HEK293 (cell line): ENCODE results near the gene GOLGA8N.

ENCODE experiments used
- CTCF ChIA-PET: fragments of 350-600 bp; formaldehyde crosslinking; extraction: SDS; loops from one replicate; lab custom pipeline; 2021; ENCODE audit warnings: antibody characterized with exemption; lab: Yijun Ruan, JAX
- POLR2A ChIA-PET: fragments of 300-600 bp; formaldehyde crosslinking; extraction: SDS; loops from one replicate; lab custom pipeline; 2020; ENCODE audit warnings: antibody characterized with exemption, inconsistent platforms; lab: Yijun Ruan, JAX
- H3K27ac ChIP-seq: fragments of 200-500 bp; sonication (Bioruptor generic); 2 replicates; pipeline ENCODE4 v1.5.1; 2014; ENCODE audit warnings: low read depth, low read length, control low read depth, inconsistent platforms; ENCODE audit errors: extremely low read depth
- H3K36me3 ChIP-seq, 2 experiments: fragments of 200-500 bp in 1 of 2; sonication (Bioruptor generic) in 1 of 2; 1 replicate in 1 of 2; 2 replicates in 1 of 2; pipeline ENCODE4 v1.5.1; 2014 to 2017; ENCODE audit warnings: inconsistent platforms in 2 of 2, low read length in 2 of 2; ENCODE audit not compliant: control insufficient read depth in 2 of 2, insufficient read depth in 1 of 2
- H3K4me1 ChIP-seq: fragments of 200-500 bp; sonication (Bioruptor generic); 2 replicates; pipeline ENCODE4 v1.5.1; 2014; ENCODE audit warnings: mild to moderate bottlenecking, low read length, inconsistent platforms; ENCODE audit not compliant: control insufficient read depth, insufficient read depth
- H3K4me3 ChIP-seq: 2 replicates; pipeline ENCODE4 v1.5.1; 2011; ENCODE audit warnings: low read depth, mild to moderate bottlenecking, control low read depth, low read length, moderate library complexity
- H3K9me3 ChIP-seq: fragments of 200-500 bp; sonication (Bioruptor generic); 2 replicates; pipeline ENCODE4 v1.5.1; 2014; ENCODE audit warnings: low read depth, low read length, inconsistent platforms; ENCODE audit not compliant: control insufficient read depth, insufficient read depth
- CTCF ChIP-seq: fragments of 450-650 bp; formaldehyde crosslinking; IDR thresholded peaks from 2 replicates; pipeline ENCODE4 v1.5.1; 2016; ENCODE audit warnings: missing biosample characterization, missing genetic modification characterization
- KLF8 ChIP-seq: fragments of 450-650 bp; formaldehyde crosslinking; IDR thresholded peaks from 2 replicates; pipeline ENCODE4 v1.5.1; 2016; ENCODE audit warnings: missing biosample characterization, missing genetic modification characterization
- PRDM2 ChIP-seq: fragments of 450-650 bp; formaldehyde crosslinking; IDR thresholded peaks from 2 replicates; pipeline ENCODE4 v1.5.1; 2016; ENCODE audit warnings: missing biosample characterization, missing genetic modification characterization, borderline replicate concordance
- SALL2 ChIP-seq: fragments of 450-650 bp; formaldehyde crosslinking; IDR thresholded peaks from 2 replicates; pipeline ENCODE4 v1.5.0; 2017; ENCODE audit warnings: missing biosample characterization, mild to moderate bottlenecking, missing genetic modification characterization, borderline replicate concordance
- TRIM28 ChIP-seq: IDR thresholded peaks from 2 replicates; pipeline ENCODE4 v1.6.1; 2011; ENCODE audit warnings: low read length, control low read depth, borderline replicate concordance
- ZNF114 ChIP-seq: fragments of 450-650 bp; formaldehyde crosslinking; IDR thresholded peaks from 2 replicates; pipeline ENCODE4 v1.5.0; 2017; ENCODE audit warnings: missing biosample characterization, missing genetic modification characterization
- ZNF24 ChIP-seq: fragments of 450-650 bp; formaldehyde crosslinking; IDR thresholded peaks from 2 replicates; pipeline ENCODE4 v1.5.1; 2016; ENCODE audit warnings: missing biosample characterization, missing genetic modification characterization
- ZNF426 ChIP-seq: fragments of 450-650 bp; formaldehyde crosslinking; IDR thresholded peaks from 2 replicates; pipeline ENCODE4 v1.5.1; 2017; ENCODE audit warnings: missing biosample characterization, missing genetic modification characterization, mild to moderate bottlenecking, inconsistent platforms, moderate library complexity
- ZNF501 ChIP-seq: fragments of 450-650 bp; formaldehyde crosslinking; IDR thresholded peaks from 2 replicates; pipeline ENCODE4 v1.5.1; 2016; ENCODE audit warnings: missing biosample characterization, missing genetic modification characterization
- ZNF518A ChIP-seq: fragments of 450-650 bp; formaldehyde crosslinking; conservative IDR thresholded peaks from 2 replicates; pipeline ENCODE4 v1.5.1; 2016; ENCODE audit warnings: low read depth, missing biosample characterization, missing genetic modification characterization
- ZNF621 ChIP-seq: fragments of 450-650 bp; formaldehyde crosslinking; IDR thresholded peaks from 2 replicates; pipeline ENCODE4 v1.5.1; 2017; ENCODE audit warnings: missing biosample characterization, missing genetic modification characterization
- ZNF654 ChIP-seq: fragments of 450-650 bp; formaldehyde crosslinking; IDR thresholded peaks from 2 replicates; pipeline ENCODE4 v1.5.1; 2016; ENCODE audit warnings: low read depth, missing biosample characterization, missing genetic modification characterization
- ZNF658 ChIP-seq: fragments of 450-650 bp; formaldehyde crosslinking; IDR thresholded peaks from 2 replicates; pipeline ENCODE4; 2016; ENCODE audit warnings: missing biosample characterization, missing genetic modification characterization
- ZNF830 ChIP-seq: fragments of 450-650 bp; IDR thresholded peaks from 2 replicates; pipeline ENCODE4 v1.5.0; 2018; ENCODE audit warnings: missing biosample characterization, missing genetic modification characterization, low read depth, mild to moderate bottlenecking, moderate library complexity
- ZNF843 ChIP-seq: fragments of 450-650 bp; formaldehyde crosslinking; IDR thresholded peaks from 2 replicates; pipeline ENCODE4 v1.5.1; 2016; ENCODE audit warnings: missing biosample characterization, missing genetic modification characterization

Gene GOLGA8N

DNA sequence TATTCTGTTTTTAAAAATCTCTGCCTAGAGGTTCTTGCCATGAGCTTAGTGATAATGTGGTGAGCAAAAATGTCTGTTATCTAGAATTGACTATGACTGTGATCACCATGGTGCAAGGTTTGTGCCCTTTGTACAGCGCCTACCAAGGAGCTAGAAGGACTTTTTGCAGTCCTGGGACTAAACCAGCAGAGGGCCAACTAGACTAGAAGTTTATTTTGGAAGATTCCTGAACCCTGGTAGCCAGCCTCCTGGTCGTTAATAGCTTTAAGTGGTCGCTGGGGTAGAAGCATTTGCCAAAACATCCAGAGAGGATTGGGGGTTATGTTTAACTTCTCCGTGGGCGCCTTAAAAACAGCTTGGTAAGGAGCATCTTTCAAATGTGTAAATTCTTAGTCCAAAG lies 56.1 kb downstream of the GOLGA8N start (continued):
- TF ChIP-seq ZNF501 (tag by site-specific recombination) (no peak), ZNF658 (no peak), TRIM28 (no peak)

GRCh38 chr15:32651229-32651837 lies 58.1 kb downstream of the GOLGA8N start:
- CTCF ChIA-PET: interaction anchor here (1.0 to 1.8 kb wide), 4 partner anchors 11 to 345 kb away, joined by 3 to 13 read pairs (median 6); no protein-coding TSS in a partner anchor
- H3K4me3 ChIP-seq: no peak overlapping the region
- POLR2A ChIA-PET: no interaction called here
- TF ChIP-seq CTCF (tag by site-specific recombination) (peak; percentile 51; the same call in 1 of the 2 replicates), ZNF114 (tag by site-specific recombination) (no peak), ZNF621 (tag by site-specific recombination) (no peak), ZNF843 (tag by site-specific recombination) (no peak), ZNF830 (no peak), ZNF654 (tag by site-specific recombination) (peak; percentile 63), ZNF426 (tag by site-specific recombination) (no peak), ZNF24 (tag by site-specific recombination) (no peak), ZNF518A (tag by site-specific recombination) (no peak), KLF8 (no peak), PRDM2 (tag by site-specific recombination) (no peak), SALL2 (no peak)
- H3K36me3 ChIP-seq: no peaks in the 10 kb centered on the region
- H3K27ac ChIP-seq: no peak overlapping the region
- H3K4me1 ChIP-seq: peaks cover 7% of the 10 kb centered on the region; the same call in 1 of the 2 replicates
- no peaks in the 10 kb centered on the region for H3K9me3 ChIP-seq
